Type B pancreatic cell (in vitro differentiated cells): ENCODE measurements around the gene AGA. TPM values are rescaled to one million over a fixed set of nuclear protein-coding genes. Genes with fewer than 3 reads are reported as not detected.

Source experiments
- DNase-seq: peaks from one replicate; pipeline ENCODE4 v3.0.0; 2021; ENCODE audit warnings: mixed read lengths; ENCODE audit not compliant: unreplicated experiment; ENCODE audit errors: extremely low spot score
- H3K27ac Mint-ChIP-seq: 2 replicates; pipeline ENCODE4 v1.8.0; 2021; ENCODE audit warnings: mild to moderate bottlenecking, mixed read lengths
- H3K27me3 Mint-ChIP-seq: 2 replicates; pipeline ENCODE4 v1.8.0; 2021; ENCODE audit warnings: mixed read lengths
- H3K36me3 Mint-ChIP-seq: 2 replicates; pipeline ENCODE4 v1.8.0; 2021; ENCODE audit warnings: mixed read lengths
- H3K4me1 Mint-ChIP-seq: one replicate; pipeline ENCODE4 v1.8.0; 2021; ENCODE audit warnings: mixed read lengths; ENCODE audit not compliant: unreplicated experiment
- H3K4me3 Mint-ChIP-seq: 2 replicates; pipeline ENCODE4 v1.8.0; 2021; ENCODE audit warnings: mild to moderate bottlenecking, mixed read lengths
- H3K9me3 Mint-ChIP-seq: 2 replicates; pipeline ENCODE4 v1.8.0; 2021; ENCODE audit warnings: mixed read lengths
- total RNA-seq: library from RNA; stranded (reverse); gene quantifications from 2 replicates; pipeline ENCODE4 v1.2.1, GENCODE V29; 2021; ENCODE audit warnings: low replicate concordance
- TF ChIP-seq, protein P1 (sequence below): fragments of 200-600 bp; sonication (generic); conservative IDR thresholded peaks from 2 replicates; pipeline ENCODE4 v1.5.0; 2021; ENCODE audit warnings: antibody characterized with exemption, mild to moderate bottlenecking

AGA gene
- total RNA-seq, 1 donor from 2014 or later = 12.8 TPM

DNA sequence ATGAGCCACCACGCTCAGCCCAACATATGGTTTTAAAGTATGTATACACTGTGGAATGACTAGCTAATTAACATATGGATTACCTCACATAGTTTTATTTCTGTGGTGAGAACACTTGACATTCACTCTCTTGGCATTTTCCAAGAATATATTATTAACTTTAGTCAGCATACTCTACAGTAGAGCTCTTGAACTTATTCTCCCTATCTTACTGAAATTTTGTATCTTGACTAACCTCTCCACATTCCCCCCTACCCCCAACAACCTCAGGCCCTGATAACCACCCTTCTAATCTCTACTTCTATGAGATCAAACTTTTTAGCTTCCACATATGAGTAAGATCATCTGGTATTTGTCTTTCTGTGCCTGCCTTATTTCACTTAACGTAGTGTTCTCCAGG lies 38.6 kb upstream of the AGA start:
- H3K36me3 Mint-ChIP-seq = no peaks in the 10 kb centered on the region
- H3K4me1 Mint-ChIP-seq = peaks cover 3% of the 10 kb centered on the region
- no peaks in the 10 kb centered on the region for H3K9me3 Mint-ChIP-seq
- TF ChIP-seq, protein P1, sequence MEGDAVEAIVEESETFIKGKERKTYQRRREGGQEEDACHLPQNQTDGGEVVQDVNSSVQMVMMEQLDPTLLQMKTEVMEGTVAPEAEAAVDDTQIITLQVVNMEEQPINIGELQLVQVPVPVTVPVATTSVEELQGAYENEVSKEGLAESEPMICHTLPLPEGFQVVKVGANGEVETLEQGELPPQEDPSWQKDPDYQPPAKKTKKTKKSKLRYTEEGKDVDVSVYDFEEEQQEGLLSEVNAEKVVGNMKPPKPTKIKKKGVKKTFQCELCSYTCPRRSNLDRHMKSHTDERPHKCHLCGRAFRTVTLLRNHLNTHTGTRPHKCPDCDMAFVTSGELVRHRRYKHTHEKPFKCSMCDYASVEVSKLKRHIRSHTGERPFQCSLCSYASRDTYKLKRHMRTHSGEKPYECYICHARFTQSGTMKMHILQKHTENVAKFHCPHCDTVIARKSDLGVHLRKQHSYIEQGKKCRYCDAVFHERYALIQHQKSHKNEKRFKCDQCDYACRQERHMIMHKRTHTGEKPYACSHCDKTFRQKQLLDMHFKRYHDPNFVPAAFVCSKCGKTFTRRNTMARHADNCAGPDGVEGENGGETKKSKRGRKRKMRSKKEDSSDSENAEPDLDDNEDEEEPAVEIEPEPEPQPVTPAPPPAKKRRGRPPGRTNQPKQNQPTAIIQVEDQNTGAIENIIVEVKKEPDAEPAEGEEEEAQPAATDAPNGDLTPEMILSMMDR = no peak
- no peaks in the 10 kb centered on the region for H3K27me3 Mint-ChIP-seq
- no peak overlapping the region for H3K27ac Mint-ChIP-seq
- no peak overlapping the region for H3K4me3 Mint-ChIP-seq
- no peak for DNase-seq

DNA sequence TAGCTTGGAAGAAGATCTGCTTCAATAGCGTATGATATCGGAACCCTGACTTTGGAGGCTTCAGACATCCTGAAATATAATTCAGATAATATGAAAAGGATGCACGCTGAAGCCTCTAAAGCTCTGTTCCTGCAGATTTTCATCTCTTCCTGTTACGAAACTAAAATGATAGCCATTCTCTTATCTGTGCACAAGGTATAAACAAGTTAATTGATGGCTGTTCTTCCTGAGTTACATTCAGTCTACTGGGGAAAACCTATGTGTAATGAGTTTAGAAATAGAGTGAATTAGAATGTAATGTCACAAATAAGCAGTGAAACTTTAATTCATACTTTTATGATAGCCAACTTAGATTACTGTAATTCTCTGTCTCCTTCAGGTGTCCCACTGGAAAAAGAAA lies 36.8 kb upstream of the AGA start:
- peaks cover 3% of the 10 kb centered on the region for H3K4me1 Mint-ChIP-seq
- no peaks in the 10 kb centered on the region for H3K9me3 Mint-ChIP-seq
- TF ChIP-seq, protein P1 = no peak
- H3K36me3 Mint-ChIP-seq = no peaks in the 10 kb centered on the region
- H3K4me3 Mint-ChIP-seq = no peak overlapping the region
- no peak overlapping the region for H3K27ac Mint-ChIP-seq
- DNase-seq = no peak
- H3K27me3 Mint-ChIP-seq = no peaks in the 10 kb centered on the region

DNA sequence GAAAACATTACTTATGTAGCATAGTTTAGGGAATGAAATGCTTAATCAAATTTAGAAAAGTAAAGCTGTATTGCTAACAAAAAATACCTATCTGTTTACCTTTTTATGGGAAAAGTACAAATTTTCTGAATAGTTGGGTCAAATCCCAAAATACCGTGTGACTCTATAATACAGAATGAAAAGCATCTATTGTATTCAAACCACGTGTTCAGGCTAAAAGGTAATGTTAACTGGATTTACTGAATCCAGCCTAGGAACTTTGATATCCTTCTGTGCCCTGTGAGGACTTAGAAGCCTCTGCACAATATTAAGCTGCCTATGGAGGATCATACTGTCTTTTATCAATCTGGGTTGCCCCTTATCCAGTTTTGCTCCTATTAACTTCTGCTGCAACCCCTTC lies 36.3 kb upstream of the AGA start:
- Mint-ChIP-seq H3K36me3 (no peaks in the 10 kb centered on the region), H3K27ac (no peak overlapping the region), H3K9me3 (no peaks in the 10 kb centered on the region), H3K4me3 (no peak overlapping the region), H3K27me3 (no peaks in the 10 kb centered on the region), H3K4me1 (peaks cover 2% of the 10 kb centered on the region)
- TF ChIP-seq, protein P1 = no peak
- DNase-seq = no peak

- TF ChIP-seq, protein P1 = no peak
- no peaks in the 10 kb centered on the region for H3K27me3 Mint-ChIP-seq
- no peak for DNase-seq
- H3K36me3 Mint-ChIP-seq = no peaks in the 10 kb centered on the region
- no peak overlapping the region for H3K4me3 Mint-ChIP-seq
- H3K4me1 Mint-ChIP-seq = no peaks in the 10 kb centered on the region
- H3K27ac Mint-ChIP-seq = no peak overlapping the region
- no peaks in the 10 kb centered on the region for H3K9me3 Mint-ChIP-seq
These were observed 31.8 kb upstream of the AGA start for GRCh38 chr4:177473991-177474390.

- DNase-seq = no peak
- Mint-ChIP-seq H3K27ac (no peak overlapping the region), H3K27me3 (no peaks in the 10 kb centered on the region), H3K36me3 (no peaks in the 10 kb centered on the region), H3K4me3 (no peak overlapping the region), H3K4me1 (no peaks in the 10 kb centered on the region), H3K9me3 (no peaks in the 10 kb centered on the region)
- TF ChIP-seq, protein P1 = no peak
These were observed 21.8 kb upstream of the AGA start for GRCh38 chr4:177464026-177464425.

DNA sequence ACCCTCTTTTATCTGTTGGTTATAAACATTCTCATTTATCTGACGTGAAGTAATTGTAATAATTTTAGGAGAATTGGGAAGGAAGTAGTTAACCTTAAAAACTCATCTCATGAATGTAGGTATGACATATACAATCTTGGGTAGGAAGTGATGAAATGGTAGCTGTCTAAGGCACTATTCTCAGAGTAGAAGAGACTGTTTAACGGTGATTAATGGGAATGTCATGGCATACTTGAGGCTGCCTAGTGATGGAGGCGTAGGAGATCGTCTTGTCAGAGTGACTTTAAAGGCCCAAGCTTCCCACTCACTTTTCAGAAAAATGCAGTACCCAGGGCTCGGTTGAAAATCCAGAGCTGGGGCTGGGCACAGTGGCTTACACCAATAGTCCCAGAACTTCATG lies 19.4 kb upstream of the AGA start:
- Mint-ChIP-seq H3K27me3 (no peaks in the 10 kb centered on the region), H3K36me3 (no peaks in the 10 kb centered on the region), H3K9me3 (no peaks in the 10 kb centered on the region), H3K4me1 (no peaks in the 10 kb centered on the region), H3K4me3 (no peak overlapping the region), H3K27ac (no peak overlapping the region)
- DNase-seq = no peak
- TF ChIP-seq, protein P1 = no peak
